Fibroblast of peridontal ligament (primary cell): Measurements from ENCODE around the gene TBC1D32.
"Not testable (repeated sequence)": the region's sequence is repeated elsewhere in the genome, so short reads cannot be mapped to it uniquely, and the experiment has no call there.

Source experiments
- DNase-seq: peaks from one replicate; pipeline ENCODE4 v3.0.0-alpha.2; 2010; ENCODE audit errors: extremely low read depth

Gene TBC1D32

GRCh38 chr6:121112356-121112755 lies 221.9 kb downstream of the TBC1D32 start:
- DNase-seq: no peak

GRCh38 chr6:121110733-121111132 lies 223.5 kb downstream of the TBC1D32 start:
- no peak for DNase-seq

GRCh38 chr6:121106962-121107361 lies 227.3 kb downstream of the TBC1D32 start:
- no peak for DNase-seq

GRCh38 chr6:121105461-121105860 lies 228.8 kb downstream of the TBC1D32 start:
- DNase-seq: no peak

- peak; percentile 73 for DNase-seq
Observed at GRCh38 chr6:121093928-121094327, 240.4 kb downstream of the TBC1D32 start.

- no peak for DNase-seq
Observed at GRCh38 chr6:121090492-121090891, 243.8 kb downstream of the TBC1D32 start.

- no peak for DNase-seq
Observed at GRCh38 chr6:121086876-121087275, 247.4 kb downstream of the TBC1D32 start.

GRCh38 chr6:121076119-121076518 lies 258.2 kb downstream of the TBC1D32 start:
- DNase-seq: no peak

GRCh38 chr6:121068749-121069148 lies 265.5 kb downstream of the TBC1D32 start:
- not testable (repeated sequence) for DNase-seq

- no peak for DNase-seq
Observed at GRCh38 chr6:121067381-121067780, 266.9 kb downstream of the TBC1D32 start.

GRCh38 chr6:121064345-121064744 lies 269.9 kb downstream of the TBC1D32 start:
- no peak for DNase-seq

- peak; percentile 77 for DNase-seq
Observed at GRCh38 chr6:121055572-121056163, 278.6 kb downstream of the TBC1D32 start.

- not testable (repeated sequence) for DNase-seq
Observed at GRCh38 chr6:121048593-121048992, 285.7 kb downstream of the TBC1D32 start.

- not testable (repeated sequence) for DNase-seq
Observed at GRCh38 chr6:121044905-121045304, 289.4 kb downstream of the TBC1D32 start.

GRCh38 chr6:121043706-121044105 lies 290.6 kb downstream of the TBC1D32 start:
- not testable (repeated sequence) for DNase-seq

- DNase-seq: not testable (repeated sequence)
Observed at GRCh38 chr6:121043211-121043610, 291.1 kb downstream of the TBC1D32 start.

- DNase-seq: no peak
Observed at GRCh38 chr6:121042766-121043165, 291.5 kb downstream of the TBC1D32 start.

- no peak for DNase-seq
Observed at GRCh38 chr6:121040831-121041230, 293.4 kb downstream of the TBC1D32 start.

- no peak for DNase-seq
Observed at GRCh38 chr6:121033091-121033490, 301.2 kb downstream of the TBC1D32 start.

GRCh38 chr6:121032268-121033006 lies 301.8 kb downstream of the TBC1D32 start:
- DNase-seq: no peak
